ENCODE measurements around the gene PCID2. TPM values are rescaled to one million over a fixed set of nuclear protein-coding genes. Genes with fewer than 3 reads are reported as not detected.

PCID2 gene
- total RNA-seq, 2 donors from 2014 or later = 46.8 to 55.4 TPM

DNA sequence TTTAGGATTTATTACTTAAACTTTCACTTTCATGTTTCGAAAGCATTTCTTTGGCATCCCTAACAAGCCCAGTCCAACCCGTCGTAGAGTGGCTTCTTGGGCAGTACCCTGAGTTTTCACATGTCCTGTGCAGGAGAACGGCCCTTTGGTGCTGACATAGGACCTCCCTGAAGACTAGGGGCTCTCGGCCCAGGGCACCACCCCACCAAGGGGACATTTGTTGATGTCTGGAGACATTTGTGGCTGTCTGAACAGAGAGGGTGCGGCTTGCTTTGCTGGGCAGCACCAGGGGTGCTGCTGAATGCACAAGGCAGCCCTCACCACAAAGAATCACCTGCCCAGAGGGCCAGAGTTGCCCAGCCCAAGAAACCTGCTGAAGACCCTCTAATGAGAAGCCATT, 31.5 kb upstream of the PCID2 start:
- ATAC-seq (ENCODE audit: insufficient number of reproducible peaks, low FRiP score, low read depth) (no peak), DNase-seq (ENCODE audit: low spot score) (no peak)
- Histone ChIP-seq H3K4me1 (ENCODE audit: control insufficient read depth in 1 of 2, low read depth in 2 of 2) (no peaks in the 10 kb centered on the region), H3K27me3 (replicated peaks; ENCODE audit: insufficient read depth) (no peaks in the 10 kb centered on the region), H3K27ac (no peak overlapping the region), H3K36me3 (peaks cover 55% of the 10 kb centered on the region), H3K9me3 (no peaks in the 10 kb centered on the region), H3K4me3 (no peak overlapping the region)
- TF ChIP-seq, protein P1, sequence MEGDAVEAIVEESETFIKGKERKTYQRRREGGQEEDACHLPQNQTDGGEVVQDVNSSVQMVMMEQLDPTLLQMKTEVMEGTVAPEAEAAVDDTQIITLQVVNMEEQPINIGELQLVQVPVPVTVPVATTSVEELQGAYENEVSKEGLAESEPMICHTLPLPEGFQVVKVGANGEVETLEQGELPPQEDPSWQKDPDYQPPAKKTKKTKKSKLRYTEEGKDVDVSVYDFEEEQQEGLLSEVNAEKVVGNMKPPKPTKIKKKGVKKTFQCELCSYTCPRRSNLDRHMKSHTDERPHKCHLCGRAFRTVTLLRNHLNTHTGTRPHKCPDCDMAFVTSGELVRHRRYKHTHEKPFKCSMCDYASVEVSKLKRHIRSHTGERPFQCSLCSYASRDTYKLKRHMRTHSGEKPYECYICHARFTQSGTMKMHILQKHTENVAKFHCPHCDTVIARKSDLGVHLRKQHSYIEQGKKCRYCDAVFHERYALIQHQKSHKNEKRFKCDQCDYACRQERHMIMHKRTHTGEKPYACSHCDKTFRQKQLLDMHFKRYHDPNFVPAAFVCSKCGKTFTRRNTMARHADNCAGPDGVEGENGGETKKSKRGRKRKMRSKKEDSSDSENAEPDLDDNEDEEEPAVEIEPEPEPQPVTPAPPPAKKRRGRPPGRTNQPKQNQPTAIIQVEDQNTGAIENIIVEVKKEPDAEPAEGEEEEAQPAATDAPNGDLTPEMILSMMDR (IDR thresholded peaks at IDR 0.05) = no peak

DNA sequence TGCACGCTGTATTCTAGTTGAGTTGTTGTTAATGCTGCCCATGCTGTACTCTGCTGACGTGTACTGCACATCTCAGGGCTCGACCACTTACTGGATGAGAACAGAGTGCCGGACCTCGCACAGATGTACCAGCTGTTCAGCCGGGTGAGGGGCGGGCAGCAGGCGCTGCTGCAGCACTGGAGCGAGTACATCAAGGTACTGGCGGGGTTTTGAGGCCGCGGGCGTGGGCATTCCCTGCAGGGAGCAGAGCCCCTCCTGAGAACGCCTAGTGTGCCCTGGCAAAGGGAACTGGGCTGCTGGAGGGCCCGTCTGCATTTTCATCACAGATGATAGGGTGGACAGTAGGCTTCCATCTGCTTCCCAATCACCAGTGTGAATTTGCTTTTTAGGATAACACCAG, 30.9 kb upstream of the PCID2 start:
- ATAC-seq (ENCODE audit: insufficient number of reproducible peaks, low FRiP score, low read depth) (no peak), DNase-seq (ENCODE audit: low spot score) (no peak)
- no peak overlapping the region for H3K4me3 ChIP-seq
- TF ChIP-seq, protein P1 (IDR thresholded peaks at IDR 0.05) = no peak
- peaks cover 50% of the 10 kb centered on the region for H3K36me3 ChIP-seq
- H3K27ac ChIP-seq = no peak overlapping the region
- no peaks in the 10 kb centered on the region for H3K4me1 ChIP-seq (ENCODE audit: control insufficient read depth in 1 of 2, low read depth in 2 of 2)
- H3K9me3 ChIP-seq = no peaks in the 10 kb centered on the region
- no peaks in the 10 kb centered on the region for H3K27me3 ChIP-seq (replicated peaks; ENCODE audit: insufficient read depth)

DNA sequence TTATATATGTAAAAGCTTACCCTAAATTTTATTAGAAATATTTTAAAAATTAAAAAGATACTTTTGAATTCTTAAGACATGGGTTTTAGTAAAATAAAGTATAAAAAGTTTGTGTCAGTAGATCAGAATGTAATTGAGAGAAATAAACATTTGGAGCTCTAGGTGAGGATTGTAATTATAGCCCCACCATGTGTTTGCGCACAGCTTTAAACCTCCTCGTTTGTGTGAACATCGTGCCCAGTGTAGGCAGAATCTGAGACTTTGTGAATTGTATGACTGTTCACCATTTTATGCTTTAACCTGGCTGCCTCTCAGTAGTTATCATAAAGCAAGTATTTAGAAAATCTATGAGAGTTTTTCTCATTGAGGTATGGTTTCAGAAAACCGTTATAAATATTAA, 30.1 kb upstream of the PCID2 start:
- Histone ChIP-seq H3K27ac (no peak overlapping the region), H3K4me1 (ENCODE audit: control insufficient read depth in 1 of 2, low read depth in 2 of 2) (no peaks in the 10 kb centered on the region), H3K27me3 (replicated peaks; ENCODE audit: insufficient read depth) (no peaks in the 10 kb centered on the region), H3K9me3 (no peaks in the 10 kb centered on the region), H3K4me3 (no peak overlapping the region), H3K36me3 (peaks cover 46% of the 10 kb centered on the region)
- TF ChIP-seq, protein P1 (IDR thresholded peaks at IDR 0.05) = no peak
- ATAC-seq (ENCODE audit: insufficient number of reproducible peaks, low FRiP score, low read depth) (no peak), DNase-seq (ENCODE audit: low spot score) (no peak)

DNA sequence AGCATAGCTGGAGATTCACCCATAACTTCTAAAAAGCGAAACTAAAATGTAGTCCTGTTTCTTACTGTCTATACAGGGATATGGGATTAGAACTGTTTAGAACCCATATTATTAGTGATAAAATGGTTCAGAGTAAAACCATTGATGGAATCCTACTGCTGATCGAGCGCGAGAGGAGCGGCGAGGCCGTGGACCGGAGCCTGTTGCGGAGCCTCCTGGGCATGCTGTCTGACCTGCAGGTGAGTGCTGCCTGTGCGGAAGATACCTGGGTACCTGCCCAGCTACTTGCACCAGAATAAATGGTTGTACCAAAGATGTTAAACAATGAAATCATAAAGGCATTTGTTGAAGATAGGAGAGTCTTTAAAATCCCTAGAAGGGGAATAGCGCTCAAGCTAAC, 24.6 kb upstream of the PCID2 start:
- no peak overlapping the region for H3K4me3 ChIP-seq
- no peaks in the 10 kb centered on the region for H3K4me1 ChIP-seq (ENCODE audit: control insufficient read depth in 1 of 2, low read depth in 2 of 2)
- H3K9me3 ChIP-seq = no peaks in the 10 kb centered on the region
- ATAC-seq (ENCODE audit: insufficient number of reproducible peaks, low FRiP score, low read depth) (no peak), DNase-seq (ENCODE audit: low spot score) (no peak)
- H3K36me3 ChIP-seq = peaks cover 49% of the 10 kb centered on the region
- H3K27ac ChIP-seq = no peak overlapping the region
- no peaks in the 10 kb centered on the region for H3K27me3 ChIP-seq (replicated peaks; ENCODE audit: insufficient read depth)
- TF ChIP-seq, protein P1 (IDR thresholded peaks at IDR 0.05) = no peak

DNA sequence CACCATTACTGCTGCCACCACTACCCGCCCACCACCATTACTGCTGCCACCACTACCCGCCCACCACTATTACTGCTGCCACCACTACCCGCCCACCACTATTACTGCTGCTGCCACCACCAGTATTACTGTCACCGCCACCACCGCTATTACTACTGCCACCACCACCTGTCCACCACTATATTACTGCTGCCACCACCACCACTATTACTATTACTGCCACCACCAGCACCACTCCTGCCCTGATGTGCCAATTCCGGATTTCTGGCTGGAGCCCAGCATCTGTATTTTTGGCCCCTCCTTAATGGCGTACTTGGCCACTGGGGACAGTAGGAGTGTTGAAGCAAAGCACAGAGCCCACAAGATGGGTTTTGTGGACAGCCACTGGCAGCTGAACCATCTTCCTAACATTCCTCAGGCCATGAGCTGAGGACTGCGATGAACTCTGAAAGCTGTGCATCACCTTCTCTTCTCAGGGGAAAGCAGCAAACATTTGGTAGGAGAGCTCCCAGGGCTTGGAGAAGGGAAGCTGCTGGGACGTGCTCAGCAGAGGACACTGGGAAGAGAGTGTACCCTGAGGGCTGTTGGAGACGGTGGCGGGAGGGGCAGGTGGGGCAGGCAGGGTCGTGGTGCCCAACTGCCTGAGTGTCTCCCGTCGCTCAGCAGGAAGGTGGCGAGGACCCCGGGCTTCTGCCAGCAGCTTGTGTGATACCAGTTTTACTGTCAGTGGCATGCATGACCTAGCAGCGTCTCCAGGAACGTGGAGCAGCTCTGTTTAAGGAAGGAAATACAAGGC, 23.9 kb upstream of the PCID2 start:
- Histone ChIP-seq H3K27ac (no peak overlapping the region), H3K9me3 (no peaks in the 10 kb centered on the region), H3K36me3 (peaks cover 44% of the 10 kb centered on the region), H3K4me3 (no peak overlapping the region), H3K4me1 (ENCODE audit: control insufficient read depth in 1 of 2, low read depth in 2 of 2) (no peaks in the 10 kb centered on the region), H3K27me3 (replicated peaks; ENCODE audit: insufficient read depth) (no peaks in the 10 kb centered on the region)
- TF ChIP-seq, protein P1 (IDR thresholded peaks at IDR 0.05) = no peak
- DNase-seq (ENCODE audit: low spot score) (no peak), ATAC-seq (ENCODE audit: insufficient number of reproducible peaks, low FRiP score, low read depth) (no peak)
